ENCODE measurements around the gene ATXN7L1.
A peak's percentile ranks its signal among the peaks of the same experiment; 100 is the strongest.

Gene ATXN7L1

DNA sequence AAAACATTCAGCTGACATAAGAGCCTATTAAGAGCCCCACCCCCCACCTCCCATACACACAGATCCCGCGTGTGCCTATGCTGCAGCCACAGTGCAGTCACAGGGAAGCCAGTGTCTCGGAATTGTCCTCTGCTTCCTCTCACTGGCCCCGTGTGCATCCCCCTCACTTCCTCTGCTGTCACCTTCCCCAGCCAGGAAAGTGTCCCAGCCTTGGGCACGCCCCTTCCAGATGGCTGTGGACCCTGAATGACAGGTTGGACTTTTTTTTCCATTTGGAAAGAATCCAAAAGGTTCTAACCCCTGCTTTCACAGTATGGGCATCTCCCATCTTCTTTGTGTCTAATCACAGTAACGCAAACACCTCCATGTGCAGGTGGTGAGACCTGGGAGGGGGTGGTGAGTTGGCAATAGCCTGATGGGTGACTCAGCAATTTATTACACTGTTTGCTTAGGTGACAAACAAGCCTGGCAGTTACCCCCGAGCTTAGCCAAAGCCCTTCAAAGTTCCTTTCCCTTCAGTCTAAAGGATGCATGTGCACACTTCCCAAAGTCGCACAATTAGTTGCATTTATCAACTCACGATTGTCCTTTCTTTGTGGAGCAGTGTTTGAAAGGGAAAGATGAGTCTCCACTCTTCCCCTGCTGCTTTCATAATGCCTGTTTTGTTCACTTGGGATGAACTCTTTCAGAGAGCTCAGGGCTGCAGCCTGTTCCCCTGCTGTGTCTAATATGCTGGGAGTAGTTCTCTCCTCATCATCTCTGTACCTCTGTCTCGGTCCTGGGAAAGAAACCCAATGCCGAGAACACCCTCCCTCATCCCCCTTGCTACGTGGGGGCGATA, 227.6 kb downstream of the ATXN7L1 start:
- no peak for TF ChIP-seq GATA2 (IDR thresholded peaks at IDR 0.05; ENCODE audit: low read depth, low read length)
- no peak for TF ChIP-seq GATA3 (IDR thresholded peaks at IDR 0.05; ENCODE audit: low read depth, low read length)

DNA sequence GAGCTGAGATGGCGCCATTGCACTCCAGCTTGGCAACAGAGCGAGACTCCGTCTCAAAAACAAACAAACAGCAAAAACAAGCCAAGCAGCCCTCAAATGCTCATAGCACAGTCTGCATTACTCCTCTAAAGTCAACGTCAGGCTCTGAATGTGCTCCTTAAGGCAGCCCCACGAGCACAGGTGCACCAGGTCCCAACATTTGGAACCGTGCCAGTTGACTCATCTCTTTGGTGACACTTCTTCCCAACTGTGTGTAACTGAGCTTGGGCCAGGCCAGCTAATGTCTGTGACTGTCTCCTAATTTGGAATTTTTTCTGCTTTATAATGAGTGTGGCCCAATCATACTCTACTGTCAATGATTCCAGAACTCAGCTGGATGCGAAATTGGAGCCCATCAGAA, 228.8 kb downstream of the ATXN7L1 start:
- no peak for TF ChIP-seq GATA2 (IDR thresholded peaks at IDR 0.05; ENCODE audit: low read depth, low read length)
- no peak for TF ChIP-seq GATA3 (IDR thresholded peaks at IDR 0.05; ENCODE audit: low read depth, low read length)

DNA sequence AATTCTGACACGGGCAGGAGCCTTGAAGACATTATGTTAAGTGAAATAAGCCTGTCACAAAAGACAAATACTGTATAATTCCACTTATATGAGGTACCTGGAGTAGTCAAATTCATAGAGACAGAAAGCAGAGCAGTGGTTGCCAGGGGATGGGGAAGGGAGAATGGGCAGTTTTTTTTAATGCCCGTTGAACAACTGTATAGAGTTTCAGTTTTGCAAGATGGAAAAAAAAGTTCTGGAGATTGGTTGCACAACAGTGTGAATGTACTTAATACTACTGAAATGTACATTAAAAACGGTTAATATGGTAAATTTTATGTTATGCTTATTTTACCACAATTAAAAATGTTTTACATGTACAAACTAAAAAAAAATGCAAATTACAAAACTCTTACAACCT, 231.5 kb downstream of the ATXN7L1 start:
- TF ChIP-seq GATA3 (IDR thresholded peaks at IDR 0.05; ENCODE audit: low read depth, low read length) (no peak), GATA2 (IDR thresholded peaks at IDR 0.05; ENCODE audit: low read depth, low read length) (no peak)

DNA sequence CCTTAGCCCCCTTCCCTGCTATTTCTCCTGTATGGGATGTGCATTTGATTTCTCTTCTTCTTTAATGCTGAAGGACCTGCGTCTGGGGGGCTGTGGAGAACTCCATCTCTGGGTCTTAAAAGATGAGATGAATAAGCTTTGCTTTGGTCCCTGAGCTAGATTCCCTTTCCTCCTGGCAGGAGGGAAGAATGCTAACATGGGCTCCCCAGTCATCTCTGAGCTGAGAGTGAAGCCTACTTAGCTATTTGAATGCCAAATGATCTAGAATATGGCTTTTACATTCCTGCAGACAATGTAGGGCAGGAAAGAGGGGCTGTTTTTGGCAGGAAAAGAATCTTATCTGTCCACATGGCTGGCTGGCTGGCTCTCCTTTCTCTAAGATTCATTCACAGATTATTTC, 232.5 kb downstream of the ATXN7L1 start:
- TF ChIP-seq GATA3 (IDR thresholded peaks at IDR 0.05; ENCODE audit: low read depth, low read length) = no peak
- TF ChIP-seq GATA2 (IDR thresholded peaks at IDR 0.05; ENCODE audit: low read depth, low read length) = peak; percentile 42; the same call in 1 of the 2 replicates

DNA sequence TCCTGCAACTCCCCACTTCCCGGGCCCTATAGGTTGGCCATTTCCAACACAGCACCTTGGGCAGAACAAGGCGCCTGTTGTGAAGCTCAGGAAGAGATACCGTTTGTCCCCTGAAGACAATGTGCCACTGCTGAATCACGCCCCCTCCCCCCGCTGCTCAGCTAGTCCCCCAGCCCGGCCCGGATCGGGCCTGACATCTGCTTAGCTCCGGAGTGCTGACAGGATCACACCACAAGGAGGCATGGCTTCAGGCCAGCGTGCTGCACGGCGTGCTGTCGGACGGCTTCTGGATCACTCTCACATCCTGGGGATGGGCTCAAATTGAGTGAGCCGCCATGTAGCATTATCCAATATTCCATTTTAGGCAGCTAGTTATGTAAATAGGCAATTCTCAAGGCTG, 233.0 kb downstream of the ATXN7L1 start:
- TF ChIP-seq GATA2 (IDR thresholded peaks at IDR 0.05; ENCODE audit: low read depth, low read length) (no peak; the same call in 1 of the 2 replicates), GATA3 (IDR thresholded peaks at IDR 0.05; ENCODE audit: low read depth, low read length) (no peak)

GRCh38 chr7:105642264-105642663, 234.1 kb downstream of the ATXN7L1 start:
- TF ChIP-seq GATA3 (IDR thresholded peaks at IDR 0.05; ENCODE audit: low read depth, low read length) = no peak
- no peak for TF ChIP-seq GATA2 (IDR thresholded peaks at IDR 0.05; ENCODE audit: low read depth, low read length)

GRCh38 chr7:105640956-105641810, 235.2 kb downstream of the ATXN7L1 start:
- TF ChIP-seq GATA2 (IDR thresholded peaks at IDR 0.05; ENCODE audit: low read depth, low read length) (no peak), GATA3 (IDR thresholded peaks at IDR 0.05; ENCODE audit: low read depth, low read length) (no peak)

DNA sequence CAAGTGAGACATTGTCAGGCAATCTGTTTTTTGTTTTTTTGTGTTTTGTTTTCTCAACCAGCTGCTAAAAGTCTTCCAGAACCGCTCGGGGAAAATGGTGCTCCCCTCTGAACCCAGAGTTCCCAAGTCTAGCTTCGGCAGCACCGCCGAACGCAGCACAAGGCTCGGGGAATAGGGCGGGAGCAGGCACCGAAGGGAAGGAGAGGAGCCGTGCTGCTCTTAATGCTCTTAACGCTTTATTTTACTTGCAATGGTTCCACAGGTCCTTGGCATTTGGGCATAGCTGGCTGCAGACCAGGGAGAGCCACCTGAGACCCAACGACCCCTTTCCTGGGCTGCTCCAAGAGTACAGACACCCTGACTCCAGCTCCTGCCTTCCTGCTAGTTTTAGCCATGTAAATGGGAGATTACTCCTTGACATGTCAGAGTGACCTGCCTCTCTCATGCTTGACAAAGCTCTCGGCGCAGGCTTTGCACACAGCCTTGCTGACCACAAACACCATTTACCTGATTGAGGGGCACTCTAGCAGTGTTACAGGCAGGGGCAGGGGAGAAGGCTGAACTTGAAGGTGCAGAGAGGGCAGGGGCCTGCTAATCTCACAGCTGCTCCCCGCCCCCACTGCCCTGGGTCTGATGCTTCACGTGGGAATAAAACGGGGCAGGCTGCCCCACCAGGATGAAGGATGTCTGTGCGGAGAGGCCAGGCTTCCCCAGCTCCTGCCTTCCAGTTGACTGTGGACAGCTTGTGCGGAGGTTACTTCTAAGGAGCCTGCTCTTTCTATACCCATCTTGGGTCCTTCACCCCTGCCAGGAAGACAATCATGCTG, 236.5 kb downstream of the ATXN7L1 start:
- no peak for TF ChIP-seq GATA2 (IDR thresholded peaks at IDR 0.05; ENCODE audit: low read depth, low read length)
- no peak for TF ChIP-seq GATA3 (IDR thresholded peaks at IDR 0.05; ENCODE audit: low read depth, low read length)

GRCh38 chr7:105638902-105639495, 237.4 kb downstream of the ATXN7L1 start:
- TF ChIP-seq GATA3 (IDR thresholded peaks at IDR 0.05; ENCODE audit: low read depth, low read length) (no peak), GATA2 (IDR thresholded peaks at IDR 0.05; ENCODE audit: low read depth, low read length) (no peak)

- TF ChIP-seq GATA2 (IDR thresholded peaks at IDR 0.05; ENCODE audit: low read depth, low read length) (no peak), GATA3 (IDR thresholded peaks at IDR 0.05; ENCODE audit: low read depth, low read length) (no peak)
Measured at GRCh38 chr7:105638334-105638733, 238.1 kb downstream of the ATXN7L1 start.

GRCh38 chr7:105637755-105638154, 238.6 kb downstream of the ATXN7L1 start:
- TF ChIP-seq GATA3 (IDR thresholded peaks at IDR 0.05; ENCODE audit: low read depth, low read length) = no peak
- no peak for TF ChIP-seq GATA2 (IDR thresholded peaks at IDR 0.05; ENCODE audit: low read depth, low read length)

DNA sequence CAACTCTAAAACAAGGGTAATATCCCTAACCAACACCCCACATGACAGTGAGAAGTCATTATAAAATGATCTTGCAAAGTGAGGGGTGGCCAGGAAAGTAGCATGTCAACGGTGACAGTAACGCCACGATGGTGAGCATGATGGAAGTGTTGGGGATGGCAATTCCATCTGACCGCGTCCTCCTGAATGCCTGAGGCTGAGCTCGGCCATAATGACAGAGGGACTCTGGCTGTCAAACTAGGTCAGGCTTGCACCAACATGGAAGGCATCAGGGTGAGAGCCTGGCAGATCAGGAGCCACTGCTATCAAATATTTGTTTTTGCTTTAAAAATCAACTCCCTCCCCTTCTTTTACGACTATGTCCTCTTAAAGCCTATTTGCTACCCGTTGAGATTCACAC, 239.4 kb downstream of the ATXN7L1 start:
- TF ChIP-seq GATA3 (IDR thresholded peaks at IDR 0.05; ENCODE audit: low read depth, low read length) (no peak), GATA2 (IDR thresholded peaks at IDR 0.05; ENCODE audit: low read depth, low read length) (no peak)

GRCh38 chr7:105635197-105635596, 241.2 kb downstream of the ATXN7L1 start:
- TF ChIP-seq GATA3 (IDR thresholded peaks at IDR 0.05; ENCODE audit: low read depth, low read length) (no peak), GATA2 (IDR thresholded peaks at IDR 0.05; ENCODE audit: low read depth, low read length) (no peak)

All from SH-SY5Y (cell line).